Astrocyte (in vitro differentiated cells and primary cell): ENCODE data around the gene PGC. TPM values are rescaled to one million over a fixed set of nuclear protein-coding genes. Genes with fewer than 3 reads are reported as not detected.

Source experiments
- DNase-seq: peaks from one replicate; pipeline ENCODE4 v3.0.0-alpha.2; 2010; ENCODE audit warnings: low read depth
- FAIRE-seq: peaks from 2 replicates; lab custom pipeline; 2011; peaks lifted over from hg19 to GRCh38; lab: Jason Lieb, UNC
- H2AFZ ChIP-seq: 2 replicates; pipeline ENCODE4 v1.6.0; 2012; ENCODE audit warnings: low read depth, low read length, inconsistent platforms
- H3K27ac ChIP-seq: 2 replicates; pipeline ENCODE4 v1.5.1; 2011; ENCODE audit warnings: low read depth, low read length, inconsistent platforms
- H3K27me3 ChIP-seq: 2 replicates; pipeline ENCODE4 v1.6.0; 2011; ENCODE audit warnings: low read length, inconsistent platforms; ENCODE audit not compliant: insufficient read depth
- H3K36me3 ChIP-seq: 2 replicates; pipeline ENCODE4 v1.5.1; 2011; ENCODE audit warnings: low read length, inconsistent platforms; ENCODE audit not compliant: insufficient read depth
- H3K4me1 ChIP-seq: 2 replicates; pipeline ENCODE4 v1.5.1; 2011; ENCODE audit warnings: low read length, inconsistent platforms; ENCODE audit not compliant: insufficient read depth
- H3K4me2 ChIP-seq: 2 replicates; pipeline ENCODE4 v1.6.0; 2012; ENCODE audit warnings: low read length, inconsistent platforms
- H3K4me3 ChIP-seq: 2 replicates; pipeline ENCODE4 v1.5.1; 2011; ENCODE audit warnings: low read depth, mild to moderate bottlenecking, low read length, inconsistent platforms; ENCODE audit not compliant: insufficient read depth
- H3K79me2 ChIP-seq: 2 replicates; pipeline ENCODE4 v1.6.0; 2012; ENCODE audit warnings: mild to moderate bottlenecking, low read length, inconsistent platforms; ENCODE audit not compliant: insufficient read depth
- H3K9ac ChIP-seq: 2 replicates; pipeline ENCODE4 v1.6.0; 2012; ENCODE audit warnings: mild to moderate bottlenecking, low read length, inconsistent platforms
- H3K9me3 ChIP-seq: 2 replicates; pipeline ENCODE4 v1.5.1; 2012; ENCODE audit warnings: low read depth, mild to moderate bottlenecking, low read length, inconsistent platforms; ENCODE audit not compliant: insufficient read depth
- H4K20me1 ChIP-seq: 2 replicates; pipeline ENCODE4 v1.6.0; 2012; ENCODE audit warnings: low read length, inconsistent platforms; ENCODE audit not compliant: insufficient read depth
- H3K27ac Mint-ChIP-seq: one replicate; pipeline ENCODE4 v1.8.0; 2021; ENCODE audit warnings: mild to moderate bottlenecking, mixed read lengths; ENCODE audit not compliant: unreplicated experiment
- H3K27me3 Mint-ChIP-seq: one replicate; pipeline ENCODE4 v1.8.0; 2021; ENCODE audit warnings: low read depth, mixed read lengths; ENCODE audit not compliant: unreplicated experiment
- H3K36me3 Mint-ChIP-seq: one replicate; pipeline ENCODE4 v1.8.0; 2021; ENCODE audit warnings: low read depth, mixed read lengths; ENCODE audit not compliant: unreplicated experiment
- H3K4me1 Mint-ChIP-seq: one replicate; pipeline ENCODE4 v1.8.0; 2021; ENCODE audit warnings: low read depth, mixed read lengths; ENCODE audit not compliant: unreplicated experiment
- H3K4me3 Mint-ChIP-seq: one replicate; pipeline ENCODE4 v1.8.0; 2021; ENCODE audit warnings: mild to moderate bottlenecking, moderate library complexity, mixed read lengths; ENCODE audit not compliant: unreplicated experiment
- H3K9me3 Mint-ChIP-seq: one replicate; pipeline ENCODE4 v1.8.0; 2021; ENCODE audit warnings: mild to moderate bottlenecking, mixed read lengths; ENCODE audit not compliant: unreplicated experiment
- CTCF ChIP-seq: IDR thresholded peaks from 2 replicates; pipeline ENCODE4 v1.5.1; 2011; ENCODE audit warnings: low read depth, mild to moderate bottlenecking, inconsistent platforms, low read length, moderate library complexity; ENCODE audit not compliant: insufficient read depth
- EZH2 ChIP-seq: IDR thresholded peaks from 2 replicates; pipeline ENCODE4 v1.6.1; 2012; ENCODE audit warnings: mild to moderate bottlenecking, low read length, inconsistent platforms; ENCODE audit not compliant: insufficient read depth
- total RNA-seq: library from RNA; stranded (reverse); gene quantifications from 2 replicates; pipeline ENCODE4 v1.2.1, GENCODE V29; 2021

The PGC gene
- total RNA-seq, 1 donor from 2014 or later, result not detected

GRCh38 chr6:41726876-41727275, 20.3 kb downstream of the PGC start:
- H3K27ac Mint-ChIP-seq, result no peak overlapping the region
- no peaks in the 10 kb centered on the region for H3K27me3 ChIP-seq
- FAIRE-seq (no peak), DNase-seq (no peak)
- H3K9ac ChIP-seq, result no peak overlapping the region
- H3K4me1 Mint-ChIP-seq, result peaks cover 17% of the 10 kb centered on the region
- H3K27ac ChIP-seq, result no peak overlapping the region
- no peak overlapping the region for H3K4me3 ChIP-seq
- TF ChIP-seq EZH2, result no peak
- no peak for TF ChIP-seq CTCF
- no peaks in the 10 kb centered on the region for H3K9me3 Mint-ChIP-seq
- H3K9me3 ChIP-seq, result no peaks in the 10 kb centered on the region
- peaks cover 32% of the 10 kb centered on the region for H3K27me3 Mint-ChIP-seq
- no peaks in the 10 kb centered on the region for H3K36me3 ChIP-seq
- H3K79me2 ChIP-seq, result peaks cover 6% of the 10 kb centered on the region
- H3K36me3 Mint-ChIP-seq, result no peaks in the 10 kb centered on the region
- H3K4me1 ChIP-seq, result peaks cover 19% of the 10 kb centered on the region
- peaks cover 10% of the 10 kb centered on the region for H4K20me1 ChIP-seq
- H2AFZ ChIP-seq, result no peak overlapping the region
- no peak overlapping the region for H3K4me2 ChIP-seq
- no peak overlapping the region for H3K4me3 Mint-ChIP-seq

GRCh38 chr6:41724586-41725501, 22.4 kb downstream of the PGC start:
- FAIRE-seq (no peak), DNase-seq (no peak)
- H3K36me3 ChIP-seq, result no peaks in the 10 kb centered on the region
- TF ChIP-seq EZH2 (no peak), CTCF (no peak)
- H4K20me1 ChIP-seq, result peaks cover under 1% of the 10 kb centered on the region
- H3K4me1 ChIP-seq, result peaks cover 14% of the 10 kb centered on the region
- no peak overlapping the region for H3K4me3 Mint-ChIP-seq
- H2AFZ ChIP-seq, result no peak overlapping the region
- H3K27me3 Mint-ChIP-seq, result peaks cover 22% of the 10 kb centered on the region
- no peak overlapping the region for H3K4me2 ChIP-seq
- H3K9me3 Mint-ChIP-seq, result no peaks in the 10 kb centered on the region
- no peak overlapping the region for H3K4me3 ChIP-seq
- no peaks in the 10 kb centered on the region for H3K27me3 ChIP-seq
- H3K4me1 Mint-ChIP-seq, result peaks cover 15% of the 10 kb centered on the region
- H3K27ac Mint-ChIP-seq, result no peak overlapping the region
- no peaks in the 10 kb centered on the region for H3K36me3 Mint-ChIP-seq
- H3K9ac ChIP-seq, result no peak overlapping the region
- H3K79me2 ChIP-seq, result no peaks in the 10 kb centered on the region
- H3K27ac ChIP-seq, result no peak overlapping the region
- no peaks in the 10 kb centered on the region for H3K9me3 ChIP-seq

- Histone ChIP-seq H4K20me1 (no peaks in the 10 kb centered on the region), H2AFZ (no peak overlapping the region), H3K27ac (no peak overlapping the region), H3K36me3 (no peaks in the 10 kb centered on the region), H3K9me3 (no peaks in the 10 kb centered on the region), H3K4me3 (no peak overlapping the region), H3K79me2 (no peaks in the 10 kb centered on the region), H3K4me2 (no peak overlapping the region), H3K9ac (no peak overlapping the region), H3K4me1 (peaks cover 14% of the 10 kb centered on the region), H3K27me3 (no peaks in the 10 kb centered on the region)
- no peaks in the 10 kb centered on the region for H3K9me3 Mint-ChIP-seq
- H3K27ac Mint-ChIP-seq, result no peak overlapping the region
- FAIRE-seq, result no peak
- peaks cover 15% of the 10 kb centered on the region for H3K4me1 Mint-ChIP-seq
- H3K4me3 Mint-ChIP-seq, result no peak overlapping the region
- no peak for TF ChIP-seq EZH2
- TF ChIP-seq CTCF, result no peak
- H3K36me3 Mint-ChIP-seq, result no peaks in the 10 kb centered on the region
- DNase-seq, result no peak
- peaks cover 17% of the 10 kb centered on the region for H3K27me3 Mint-ChIP-seq
Observed at GRCh38 chr6:41724228-41724580, 23.0 kb downstream of the PGC start.
